Skin of body (tissue), 2 donors: Measurements from ENCODE around the gene ZNF653. TPM values are rescaled to one million over a fixed set of nuclear protein-coding genes. Genes with fewer than 3 reads are reported as not detected.

Experiments used
- DNase-seq: peaks from one replicate; lab custom pipeline; 2025; lab: John Stamatoyannopoulos, UW
- total RNA-seq: library from RNA; depleted of rRNA; stranded (reverse); fragments of >200 nt; gene quantifications from one replicate; pipeline ENCODE4 v1.2.3, GENCODE V29; 2014

ZNF653 gene
- total RNA-seq, 1 donor from 2014 or later = 3.5 TPM

DNA sequence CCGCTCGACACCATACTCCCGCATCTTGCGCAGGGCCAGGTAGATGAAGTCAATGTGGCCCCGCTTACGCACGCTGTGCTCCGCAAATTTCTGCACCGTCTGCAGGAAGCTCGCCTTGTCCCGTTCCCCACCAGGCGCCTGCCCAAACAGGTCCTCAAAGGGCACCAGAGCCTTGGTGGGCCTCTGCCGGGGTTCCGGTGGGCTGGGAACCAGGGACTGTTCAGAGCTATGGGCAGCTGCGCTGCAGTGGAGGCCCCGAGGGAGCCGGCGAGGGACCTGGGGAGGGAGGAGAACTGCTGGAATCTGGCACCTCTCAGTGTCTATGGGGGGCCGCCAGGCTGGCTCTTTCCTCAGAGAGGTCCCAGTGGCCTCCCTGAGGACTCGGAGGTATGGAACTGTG, 8.3 kb upstream of the ZNF653 start:
- no peak for DNase-seq

DNA sequence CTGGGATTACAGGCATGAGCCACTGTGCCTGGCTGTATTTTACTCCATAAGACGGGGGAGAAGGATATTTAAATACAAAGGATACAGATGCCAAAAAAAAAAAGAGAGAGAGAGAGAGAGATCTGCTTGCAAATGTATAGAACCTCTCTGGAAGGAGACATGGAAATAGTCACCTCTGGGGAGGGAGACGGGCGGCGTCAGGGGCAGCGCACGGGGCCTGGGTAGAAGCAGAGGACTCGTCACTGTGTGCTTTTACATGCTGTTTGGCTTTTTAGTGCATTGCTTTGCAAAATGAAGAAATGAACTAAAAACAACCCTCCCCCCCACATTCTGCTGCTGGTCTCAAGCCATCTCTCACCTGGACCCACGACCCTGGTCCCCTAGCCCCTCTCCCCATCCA, 4.8 kb upstream of the ZNF653 start:
- no peak for DNase-seq

- no peak for DNase-seq
Measured at GRCh38 chr19:11507370-11508078, 1.9 kb upstream of the ZNF653 start.

DNA sequence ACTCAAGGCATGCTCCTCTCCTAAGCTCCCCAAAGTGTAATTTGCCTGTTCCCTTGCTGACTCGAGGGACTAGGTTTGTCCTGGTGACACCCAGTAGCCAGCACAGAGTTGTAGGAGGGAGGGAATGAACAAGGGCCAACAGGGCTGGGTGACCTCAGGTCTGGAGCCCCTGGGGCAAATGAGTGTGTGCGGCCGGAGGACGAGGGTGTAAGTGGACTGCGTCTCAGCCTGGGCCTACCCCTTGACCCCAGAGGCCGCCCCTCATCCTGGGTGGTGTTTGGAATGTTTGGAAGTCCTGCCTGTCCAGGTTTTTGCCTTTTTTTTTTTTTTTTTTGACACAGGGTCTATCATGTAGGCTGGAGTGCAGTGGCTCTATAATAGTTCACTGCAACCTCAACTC, 1.3 kb upstream of the ZNF653 start:
- no peak for DNase-seq

- DNase-seq = no peak
Measured at GRCh38 chr19:11506101-11506555, 489 bp upstream of the ZNF653 start.

GRCh38 chr19:11505032-11505503, 571 bp downstream of the ZNF653 start:
- DNase-seq = peak; percentile 91

- no peak for DNase-seq
Measured at GRCh38 chr19:11504502-11505031, 1.1 kb downstream of the ZNF653 start.

GRCh38 chr19:11499890-11500420, 5.7 kb downstream of the ZNF653 start:
- no peak for DNase-seq

GRCh38 chr19:11499220-11499726, 6.4 kb downstream of the ZNF653 start:
- no peak for DNase-seq

GRCh38 chr19:11496391-11497163, 9.1 kb downstream of the ZNF653 start:
- DNase-seq = no peak

DNA sequence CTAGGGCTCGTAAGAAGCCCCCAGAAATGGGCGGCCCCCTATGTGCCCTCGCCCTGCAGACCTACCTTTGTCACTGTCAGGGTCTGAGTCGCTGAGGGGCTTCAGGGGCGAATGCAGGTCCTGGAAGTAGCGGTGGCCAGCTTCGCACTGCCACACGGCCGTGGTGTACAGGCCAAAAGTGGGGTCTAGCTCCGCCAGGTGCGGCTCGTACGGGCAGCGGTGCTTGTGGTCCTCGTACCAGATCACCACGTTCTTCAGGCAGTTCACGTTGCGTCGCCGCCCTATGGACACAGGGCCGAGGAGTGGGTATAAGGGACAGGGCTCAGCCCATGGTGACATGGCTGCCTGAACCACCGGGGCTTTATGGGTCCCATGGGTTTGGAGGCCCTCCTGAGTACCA, 9.8 kb downstream of the ZNF653 start:
- no peak for DNase-seq

- DNase-seq = no peak
Measured at GRCh38 chr19:11495481-11495880, 10.2 kb downstream of the ZNF653 start.

DNA sequence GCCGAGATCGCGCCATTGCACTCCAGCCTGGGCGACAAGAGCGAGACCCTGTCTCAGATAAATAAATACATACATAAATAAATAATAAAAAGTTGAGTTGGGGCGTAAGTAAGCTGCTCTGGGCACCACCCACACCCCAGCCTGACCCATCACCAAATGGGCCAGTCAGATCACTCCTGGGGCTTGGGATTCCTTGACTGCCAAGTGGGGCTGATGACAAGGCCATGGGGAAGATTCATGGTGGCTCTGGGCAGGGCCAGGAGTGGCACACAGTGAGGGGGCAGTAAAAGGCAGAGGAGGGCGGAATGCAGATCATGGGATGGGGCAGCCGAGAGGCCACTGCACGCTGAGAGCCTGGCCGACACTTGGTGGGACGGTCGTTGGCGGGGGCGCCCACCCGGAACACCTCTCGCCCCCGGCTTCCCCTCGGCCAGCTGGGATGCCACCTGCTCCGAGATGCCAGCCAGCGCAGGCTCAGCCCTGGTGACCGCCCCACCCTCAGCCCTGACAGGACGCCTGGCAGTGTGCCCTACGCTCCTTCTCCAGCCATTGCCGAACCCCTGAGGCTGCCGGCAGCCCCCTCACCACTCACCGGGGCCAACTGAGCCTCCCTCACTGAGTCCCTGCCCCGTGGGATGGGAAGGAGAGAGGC, 10.9 kb downstream of the ZNF653 start:
- DNase-seq = no peak

- DNase-seq = no peak
Measured at GRCh38 chr19:11489378-11489777, 16.3 kb downstream of the ZNF653 start.

DNA sequence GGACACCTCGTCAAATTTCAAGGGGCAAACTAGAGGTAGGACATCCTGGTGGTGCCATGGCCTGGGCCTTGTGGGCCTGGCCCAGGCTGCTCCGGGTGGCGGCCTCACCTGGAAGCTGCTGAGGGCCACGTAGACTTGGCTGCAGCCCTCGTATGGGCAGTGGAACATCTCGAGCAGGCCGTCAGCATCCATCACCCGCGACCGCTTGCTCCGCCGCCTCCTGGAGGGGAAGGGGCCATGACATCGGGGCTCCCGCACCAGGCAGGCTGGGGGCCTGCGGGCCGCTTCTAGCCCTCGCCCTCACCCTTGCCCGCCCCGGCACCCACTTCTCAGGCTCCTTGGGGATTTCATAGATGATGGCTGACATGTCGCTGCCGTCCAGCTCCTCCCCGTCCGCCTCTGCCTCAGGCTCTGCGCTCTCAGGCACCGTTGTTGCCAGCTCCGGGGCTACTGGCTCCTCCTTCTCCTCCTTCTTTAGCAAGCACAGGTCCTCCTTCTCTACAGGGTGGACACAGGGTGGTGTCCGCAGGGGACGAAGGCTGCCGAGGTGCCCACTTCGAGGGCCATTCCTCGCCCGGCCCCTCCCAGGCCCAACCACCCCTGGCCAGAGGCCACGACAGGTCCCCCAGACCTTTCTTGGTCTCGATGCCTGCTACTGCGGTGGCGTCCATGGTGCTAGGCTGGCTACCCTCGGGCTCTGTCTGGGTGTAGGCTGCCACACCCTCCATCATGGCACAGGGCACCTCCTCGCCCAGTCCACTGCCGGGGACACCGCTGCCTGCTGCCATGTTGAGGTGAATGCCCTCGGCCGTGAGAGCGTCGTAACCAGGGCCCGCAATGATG, 18.8 kb downstream of the ZNF653 start:
- no peak for DNase-seq

DNA sequence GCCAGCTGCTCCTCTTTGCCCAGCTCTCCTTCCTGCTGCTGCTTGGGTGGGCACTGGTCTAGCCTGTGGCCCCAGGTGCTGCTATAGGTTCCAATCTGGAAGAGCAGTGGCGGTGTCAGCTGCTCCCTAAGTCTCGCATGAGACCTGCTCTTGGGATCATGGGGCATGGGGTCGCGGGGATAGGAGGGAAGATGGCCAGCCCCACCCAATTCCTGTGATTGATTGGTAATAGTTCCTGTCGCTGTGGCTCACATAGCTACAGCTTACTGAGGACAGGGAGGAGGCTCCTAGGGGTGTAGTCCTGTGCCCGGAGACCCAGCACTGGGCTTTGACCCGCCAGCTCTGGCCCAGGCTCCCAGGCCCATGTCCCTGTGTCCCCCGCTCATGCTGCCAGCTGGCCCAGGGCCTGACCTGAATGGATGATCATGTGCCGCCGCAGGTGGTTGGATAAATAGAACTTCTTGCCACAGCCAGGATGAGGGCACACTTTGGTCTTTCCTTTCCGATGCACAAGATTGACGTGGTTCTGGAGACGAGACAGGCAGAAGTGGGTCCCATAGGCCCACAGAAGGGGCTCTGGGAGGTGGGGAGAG, 20.3 kb downstream of the ZNF653 start:
- no peak for DNase-seq

DNA sequence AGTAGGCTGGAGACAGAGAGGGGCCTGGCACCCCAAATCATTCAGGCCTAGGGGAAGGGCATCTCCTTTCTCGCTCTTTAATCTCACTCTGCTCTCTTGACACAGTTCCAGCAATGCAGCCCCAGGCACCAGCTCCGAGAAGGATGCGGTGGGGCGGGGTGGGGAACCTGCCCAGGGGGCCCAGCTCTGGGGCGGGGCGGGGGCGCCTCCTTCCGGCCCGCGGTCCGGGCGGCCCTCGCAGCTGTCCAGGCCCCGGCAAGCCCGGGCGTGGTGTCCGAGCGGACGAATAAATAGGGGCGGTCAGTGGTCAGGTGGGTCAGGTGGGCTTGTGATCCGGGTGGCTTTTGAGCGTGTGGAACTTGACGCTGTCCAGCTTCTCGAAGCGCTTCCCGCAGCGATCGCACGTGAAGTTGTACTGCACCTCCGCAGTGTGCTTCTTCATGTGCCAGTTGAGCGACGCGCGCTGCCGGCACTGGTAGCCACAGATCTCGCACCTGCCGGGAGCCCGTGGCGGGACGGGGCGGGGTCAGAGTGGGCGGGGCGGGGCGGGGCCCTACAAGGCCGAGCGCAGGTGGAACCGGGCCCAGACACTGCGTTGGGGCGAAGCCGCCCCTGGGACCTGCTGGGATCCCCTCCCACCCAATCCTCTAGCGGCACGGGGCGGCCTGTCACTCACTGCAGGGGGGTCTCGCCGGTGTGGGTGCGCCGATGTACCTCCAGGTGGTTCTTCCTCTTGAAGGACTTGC, 22.1 kb downstream of the ZNF653 start:
- no peak for DNase-seq

DNA sequence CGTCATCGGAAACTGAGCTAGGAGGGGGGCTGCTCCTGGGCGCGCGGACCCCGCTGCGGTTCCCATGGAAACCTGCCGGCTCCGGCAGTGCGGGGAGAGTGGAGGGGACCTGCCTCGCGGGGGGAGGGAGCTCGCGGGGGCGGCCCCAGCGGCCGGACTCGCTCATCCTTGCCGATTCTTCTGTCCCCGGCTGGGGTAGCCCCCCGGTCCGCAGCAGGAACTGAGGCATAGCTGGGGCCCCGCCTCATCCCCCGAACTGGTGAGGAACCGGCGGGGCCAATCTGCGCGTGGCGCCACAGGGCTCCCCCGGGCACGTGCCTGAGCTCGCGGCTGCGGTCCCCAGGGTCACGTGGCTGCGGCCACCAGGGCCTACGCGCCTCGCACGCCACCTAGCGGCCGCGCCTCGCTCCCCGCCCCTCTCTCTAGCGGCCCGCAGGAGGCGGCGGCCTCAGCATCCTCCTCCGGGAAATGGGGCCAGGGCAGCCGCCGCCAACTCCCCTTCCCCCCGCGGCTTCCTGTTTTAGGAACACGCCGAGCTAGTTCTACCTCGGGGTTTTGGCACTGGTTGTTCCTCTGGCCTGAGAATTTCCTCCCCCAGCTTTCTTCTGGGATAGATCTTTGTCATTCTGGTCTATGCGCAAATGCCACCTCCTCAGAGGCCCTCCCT, 23.1 kb downstream of the ZNF653 start:
- DNase-seq = peak; percentile 59
